Ishikawa (cell line): ENCODE measurements around the gene RBM44.

Experiments
- CEBPB ChIP-seq: IDR thresholded peaks from 2 replicates; pipeline ENCODE4 v1.6.1; 2012
- CREB1 ChIP-seq: IDR thresholded peaks from 2 replicates; pipeline ENCODE4 v1.6.1; 2012; ENCODE audit warnings: low read depth
- EGR1 ChIP-seq: IDR thresholded peaks from 2 replicates; pipeline ENCODE4 v1.6.1; 2012
- EP300 ChIP-seq: IDR thresholded peaks from 2 replicates; pipeline ENCODE4 v1.6.1; 2012; ENCODE audit warnings: borderline replicate concordance
- FOXM1 ChIP-seq: IDR thresholded peaks from 2 replicates; pipeline ENCODE4 v1.6.1; 2012; ENCODE audit warnings: low read depth, borderline replicate concordance
- NFIC ChIP-seq: IDR thresholded peaks from 2 replicates; pipeline ENCODE4 v1.6.1; 2012
- RAD21 ChIP-seq: IDR thresholded peaks from 2 replicates; pipeline ENCODE4 v1.6.1; 2012; ENCODE audit warnings: low read depth
- TAF1 ChIP-seq: IDR thresholded peaks from 2 replicates; pipeline ENCODE4 v1.6.1; 2012; ENCODE audit warnings: low read depth, mild to moderate bottlenecking
- TCF12 ChIP-seq: IDR thresholded peaks from 2 replicates; pipeline ENCODE4 v1.6.1; 2012; ENCODE audit warnings: low read depth
- TEAD4 ChIP-seq: IDR thresholded peaks from 2 replicates; pipeline ENCODE4 v1.6.1; 2012
- YY1 ChIP-seq: IDR thresholded peaks from 2 replicates; pipeline ENCODE4 v1.6.1; 2012; ENCODE audit warnings: low read depth
- ZBTB7A ChIP-seq: IDR thresholded peaks from 2 replicates; pipeline ENCODE4 v1.6.1; 2012; ENCODE audit warnings: low read depth
- TF ChIP-seq, protein P1 (sequence below): IDR thresholded peaks from 2 replicates; pipeline ENCODE4 v1.6.1; 2012; ENCODE audit warnings: low read depth, mild to moderate bottlenecking
- TF ChIP-seq, protein P2 (sequence below): IDR thresholded peaks from 2 replicates; pipeline ENCODE4 v1.6.1; 2012
- TF ChIP-seq, protein P3 (sequence below): IDR thresholded peaks from 2 replicates; pipeline ENCODE4 v1.6.1; 2012

The RBM44 gene

DNA sequence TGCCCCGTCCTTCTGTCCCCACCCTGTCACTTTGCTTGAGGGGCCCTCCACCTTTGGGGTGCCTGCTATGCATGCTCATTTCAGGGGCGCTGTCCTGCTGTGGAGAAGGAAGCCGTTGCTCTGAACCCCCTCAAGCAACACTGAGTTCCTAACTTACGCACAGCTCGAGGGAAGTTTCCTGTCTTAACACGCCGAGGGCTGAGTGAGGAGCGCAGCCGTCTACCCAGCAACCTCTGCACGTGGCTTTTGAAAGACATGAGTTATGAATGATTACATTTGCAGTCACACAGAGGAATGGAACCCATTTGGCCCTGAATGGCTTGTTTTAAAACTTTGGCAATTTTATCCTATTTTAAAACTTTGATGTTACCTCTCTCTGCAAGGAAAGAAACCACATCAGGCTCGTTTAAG lies 74.8 kb downstream of the RBM44 start:
- TF ChIP-seq RAD21, result no peak
- TF ChIP-seq CREB1, result no peak
- TF ChIP-seq, protein P1, sequence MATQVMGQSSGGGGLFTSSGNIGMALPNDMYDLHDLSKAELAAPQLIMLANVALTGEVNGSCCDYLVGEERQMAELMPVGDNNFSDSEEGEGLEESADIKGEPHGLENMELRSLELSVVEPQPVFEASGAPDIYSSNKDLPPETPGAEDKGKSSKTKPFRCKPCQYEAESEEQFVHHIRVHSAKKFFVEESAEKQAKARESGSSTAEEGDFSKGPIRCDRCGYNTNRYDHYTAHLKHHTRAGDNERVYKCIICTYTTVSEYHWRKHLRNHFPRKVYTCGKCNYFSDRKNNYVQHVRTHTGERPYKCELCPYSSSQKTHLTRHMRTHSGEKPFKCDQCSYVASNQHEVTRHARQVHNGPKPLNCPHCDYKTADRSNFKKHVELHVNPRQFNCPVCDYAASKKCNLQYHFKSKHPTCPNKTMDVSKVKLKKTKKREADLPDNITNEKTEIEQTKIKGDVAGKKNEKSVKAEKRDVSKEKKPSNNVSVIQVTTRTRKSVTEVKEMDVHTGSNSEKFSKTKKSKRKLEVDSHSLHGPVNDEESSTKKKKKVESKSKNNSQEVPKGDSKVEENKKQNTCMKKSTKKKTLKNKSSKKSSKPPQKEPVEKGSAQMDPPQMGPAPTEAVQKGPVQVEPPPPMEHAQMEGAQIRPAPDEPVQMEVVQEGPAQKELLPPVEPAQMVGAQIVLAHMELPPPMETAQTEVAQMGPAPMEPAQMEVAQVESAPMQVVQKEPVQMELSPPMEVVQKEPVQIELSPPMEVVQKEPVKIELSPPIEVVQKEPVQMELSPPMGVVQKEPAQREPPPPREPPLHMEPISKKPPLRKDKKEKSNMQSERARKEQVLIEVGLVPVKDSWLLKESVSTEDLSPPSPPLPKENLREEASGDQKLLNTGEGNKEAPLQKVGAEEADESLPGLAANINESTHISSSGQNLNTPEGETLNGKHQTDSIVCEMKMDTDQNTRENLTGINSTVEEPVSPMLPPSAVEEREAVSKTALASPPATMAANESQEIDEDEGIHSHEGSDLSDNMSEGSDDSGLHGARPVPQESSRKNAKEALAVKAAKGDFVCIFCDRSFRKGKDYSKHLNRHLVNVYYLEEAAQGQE, result no peak
- no peak for TF ChIP-seq EGR1
- TF ChIP-seq EP300, result no peak
- no peak for TF ChIP-seq TEAD4
- no peak for TF ChIP-seq YY1
- TF ChIP-seq, protein P2, sequence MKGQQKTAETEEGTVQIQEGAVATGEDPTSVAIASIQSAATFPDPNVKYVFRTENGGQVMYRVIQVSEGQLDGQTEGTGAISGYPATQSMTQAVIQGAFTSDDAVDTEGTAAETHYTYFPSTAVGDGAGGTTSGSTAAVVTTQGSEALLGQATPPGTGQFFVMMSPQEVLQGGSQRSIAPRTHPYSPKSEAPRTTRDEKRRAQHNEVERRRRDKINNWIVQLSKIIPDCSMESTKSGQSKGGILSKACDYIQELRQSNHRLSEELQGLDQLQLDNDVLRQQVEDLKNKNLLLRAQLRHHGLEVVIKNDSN, result no peak
- TF ChIP-seq CEBPB, result no peak

DNA sequence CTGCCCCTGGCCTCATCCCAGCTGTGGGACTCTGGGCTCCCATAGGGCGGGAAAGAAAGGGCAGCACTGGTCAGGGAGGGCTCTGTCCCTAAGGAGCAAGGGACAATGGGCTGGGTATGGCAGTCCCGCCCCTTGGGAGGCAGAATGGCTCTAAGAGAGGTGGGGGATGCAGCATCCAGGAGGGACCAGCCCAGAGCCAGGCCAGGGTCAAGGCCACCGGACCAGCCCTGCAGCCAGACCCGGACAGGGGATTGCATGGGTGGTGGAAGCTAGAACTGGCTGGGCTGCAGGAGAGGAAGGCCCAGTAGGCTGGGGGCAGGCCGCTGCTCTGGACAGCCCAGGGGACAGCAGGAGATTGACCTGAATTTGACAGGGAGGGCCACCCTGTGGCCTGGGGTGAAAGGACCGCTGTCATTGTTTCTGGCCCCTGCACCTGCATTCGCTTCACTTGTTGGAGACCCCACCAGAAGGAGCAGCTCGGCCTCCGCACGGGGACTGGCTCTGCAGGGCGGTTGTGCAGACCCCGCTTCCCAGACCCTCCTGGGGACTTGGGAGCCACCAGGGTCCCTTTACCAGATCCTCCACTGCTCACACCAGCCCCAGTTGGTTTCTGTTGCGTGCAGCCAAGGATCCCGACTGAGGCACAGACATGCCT lies 75.4 kb downstream of the RBM44 start:
- TF ChIP-seq NFIC (no peak), CREB1 (no peak), FOXM1 (no peak), YY1 (no peak), CEBPB (no peak), TEAD4 (no peak), EGR1 (no peak), EP300 (no peak), TAF1 (no peak), TCF12 (no peak), RAD21 (no peak), ZBTB7A (no peak)
- TF ChIP-seq, protein P2, result no peak
- TF ChIP-seq, protein P3, sequence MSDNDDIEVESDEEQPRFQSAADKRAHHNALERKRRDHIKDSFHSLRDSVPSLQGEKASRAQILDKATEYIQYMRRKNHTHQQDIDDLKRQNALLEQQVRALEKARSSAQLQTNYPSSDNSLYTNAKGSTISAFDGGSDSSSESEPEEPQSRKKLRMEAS, result no peak

DNA sequence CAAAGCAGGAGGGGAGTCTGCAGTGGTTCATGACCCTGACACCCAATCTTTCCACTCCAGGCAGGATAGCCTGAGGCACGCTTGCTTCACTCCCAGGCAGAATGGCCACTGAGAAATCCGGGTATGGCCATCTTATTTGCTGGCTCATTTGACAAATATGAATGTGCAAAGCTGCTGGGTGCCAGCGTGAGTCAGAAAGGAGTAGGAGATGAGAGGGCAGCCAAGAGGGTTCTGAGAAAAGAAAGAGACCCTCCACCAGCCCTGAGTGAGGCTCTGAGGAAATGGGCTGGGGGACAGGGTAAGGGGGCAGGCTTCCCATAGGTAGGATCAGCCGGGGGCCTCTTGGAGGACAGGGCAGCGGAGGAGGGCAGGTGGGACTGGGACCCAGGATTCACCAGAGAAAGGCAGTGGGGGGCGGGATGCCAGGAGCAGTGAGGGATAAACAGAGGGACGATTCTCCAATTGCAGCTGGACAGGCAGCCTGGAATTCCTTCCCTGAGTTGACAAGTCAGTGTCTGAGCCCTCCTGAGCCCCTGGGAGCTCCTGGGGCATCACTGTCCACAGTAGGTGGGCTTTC lies 76.1 kb downstream of the RBM44 start:
- TF ChIP-seq FOXM1 (no peak), EP300 (no peak), NFIC (no peak), YY1 (no peak), ZBTB7A (no peak), EGR1 (no peak), TCF12 (no peak), CREB1 (no peak), CEBPB (no peak), TEAD4 (no peak), TAF1 (no peak), RAD21 (no peak)
- TF ChIP-seq, protein P2, result no peak
- TF ChIP-seq, protein P1, result no peak
- TF ChIP-seq, protein P3, result no peak

DNA sequence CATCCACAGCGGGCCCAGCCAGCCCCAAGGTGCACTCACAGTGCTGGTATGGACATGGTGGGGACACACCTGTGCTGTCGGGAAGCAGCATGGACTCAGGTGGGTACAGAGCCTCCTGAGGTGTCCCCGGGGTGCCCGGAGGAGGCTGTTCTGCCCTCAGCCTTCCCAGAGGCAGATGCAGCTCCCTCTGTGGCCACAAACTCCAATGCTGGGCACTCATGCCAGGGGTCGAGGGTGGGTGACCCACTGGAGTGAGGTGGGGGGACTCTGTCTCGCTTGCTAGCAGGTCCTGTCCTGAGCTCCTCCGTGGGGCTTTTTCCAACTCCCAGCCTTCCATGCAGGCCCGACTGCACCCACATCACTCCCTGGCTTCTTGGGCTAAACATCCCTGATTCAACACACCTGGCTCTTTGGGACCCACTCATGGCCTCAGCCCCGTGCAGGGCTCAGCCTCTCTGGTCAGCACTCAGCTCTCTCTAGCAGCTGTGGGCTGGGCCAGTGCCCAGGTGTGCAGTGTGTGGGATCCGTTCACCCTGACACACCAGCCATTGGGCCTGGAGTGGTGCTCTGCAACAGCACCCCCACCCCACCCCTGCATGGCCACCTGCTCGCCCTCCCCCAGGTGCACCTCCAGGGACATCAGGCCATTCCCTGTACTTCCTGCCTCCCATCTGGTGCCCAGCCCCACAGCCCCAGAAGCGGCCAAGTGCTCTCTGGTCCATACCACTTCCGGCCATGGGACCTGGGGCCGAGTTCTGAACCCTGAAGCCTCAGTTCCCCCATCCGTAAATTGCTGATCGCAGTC lies 76.9 kb downstream of the RBM44 start:
- TF ChIP-seq CEBPB (no peak), YY1 (no peak), EP300 (no peak), TAF1 (no peak), NFIC (no peak)

DNA sequence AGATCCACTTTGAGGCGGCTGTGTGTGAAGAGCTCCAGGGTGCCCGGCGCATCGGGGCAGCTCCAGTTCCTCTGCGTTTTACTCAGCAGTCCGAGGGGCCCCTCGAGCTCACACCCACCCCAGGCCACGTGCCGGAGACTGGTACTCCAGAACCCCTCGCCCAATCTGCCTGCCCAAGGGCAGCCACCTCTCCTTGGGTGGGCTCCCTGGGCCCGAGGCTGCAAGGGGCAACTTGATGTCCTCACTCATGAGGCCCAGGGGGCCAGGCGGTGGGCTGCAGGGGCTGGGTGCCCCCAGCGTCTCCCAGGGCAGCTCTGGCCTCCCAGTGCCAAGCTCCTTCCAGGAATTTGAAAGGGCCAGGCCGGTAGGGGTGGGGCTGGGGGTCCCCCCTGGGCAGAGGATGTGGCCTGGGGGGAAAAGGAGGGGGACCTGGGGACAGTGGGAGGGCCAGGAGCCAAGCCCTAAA lies 77.5 kb downstream of the RBM44 start:
- TF ChIP-seq, protein P3, result no peak
- TF ChIP-seq CEBPB (no peak), EGR1 (no peak), YY1 (no peak), FOXM1 (no peak)
- TF ChIP-seq, protein P1, result no peak
